ENCODE data around the gene SMPD3. TPM values are rescaled to one million over a fixed set of nuclear protein-coding genes. Genes with fewer than 3 reads are reported as not detected.

The SMPD3 gene
- total and polyA plus RNA-seq, 9 of the 15 experiments (the other 6 are each of a cell fraction or from before 2014, with no cell fraction given): 0.03 to 1.2 (median 0.18) TPM

GRCh38 chr16:68357521-68357922 lies 90.8 kb downstream of the SMPD3 start:
- in situ Hi-C loops (cut with MboI): no loop called here
- no peak overlapping the region for H3K4me3 ChIP-seq
- TF ChIP-seq, protein P1, sequence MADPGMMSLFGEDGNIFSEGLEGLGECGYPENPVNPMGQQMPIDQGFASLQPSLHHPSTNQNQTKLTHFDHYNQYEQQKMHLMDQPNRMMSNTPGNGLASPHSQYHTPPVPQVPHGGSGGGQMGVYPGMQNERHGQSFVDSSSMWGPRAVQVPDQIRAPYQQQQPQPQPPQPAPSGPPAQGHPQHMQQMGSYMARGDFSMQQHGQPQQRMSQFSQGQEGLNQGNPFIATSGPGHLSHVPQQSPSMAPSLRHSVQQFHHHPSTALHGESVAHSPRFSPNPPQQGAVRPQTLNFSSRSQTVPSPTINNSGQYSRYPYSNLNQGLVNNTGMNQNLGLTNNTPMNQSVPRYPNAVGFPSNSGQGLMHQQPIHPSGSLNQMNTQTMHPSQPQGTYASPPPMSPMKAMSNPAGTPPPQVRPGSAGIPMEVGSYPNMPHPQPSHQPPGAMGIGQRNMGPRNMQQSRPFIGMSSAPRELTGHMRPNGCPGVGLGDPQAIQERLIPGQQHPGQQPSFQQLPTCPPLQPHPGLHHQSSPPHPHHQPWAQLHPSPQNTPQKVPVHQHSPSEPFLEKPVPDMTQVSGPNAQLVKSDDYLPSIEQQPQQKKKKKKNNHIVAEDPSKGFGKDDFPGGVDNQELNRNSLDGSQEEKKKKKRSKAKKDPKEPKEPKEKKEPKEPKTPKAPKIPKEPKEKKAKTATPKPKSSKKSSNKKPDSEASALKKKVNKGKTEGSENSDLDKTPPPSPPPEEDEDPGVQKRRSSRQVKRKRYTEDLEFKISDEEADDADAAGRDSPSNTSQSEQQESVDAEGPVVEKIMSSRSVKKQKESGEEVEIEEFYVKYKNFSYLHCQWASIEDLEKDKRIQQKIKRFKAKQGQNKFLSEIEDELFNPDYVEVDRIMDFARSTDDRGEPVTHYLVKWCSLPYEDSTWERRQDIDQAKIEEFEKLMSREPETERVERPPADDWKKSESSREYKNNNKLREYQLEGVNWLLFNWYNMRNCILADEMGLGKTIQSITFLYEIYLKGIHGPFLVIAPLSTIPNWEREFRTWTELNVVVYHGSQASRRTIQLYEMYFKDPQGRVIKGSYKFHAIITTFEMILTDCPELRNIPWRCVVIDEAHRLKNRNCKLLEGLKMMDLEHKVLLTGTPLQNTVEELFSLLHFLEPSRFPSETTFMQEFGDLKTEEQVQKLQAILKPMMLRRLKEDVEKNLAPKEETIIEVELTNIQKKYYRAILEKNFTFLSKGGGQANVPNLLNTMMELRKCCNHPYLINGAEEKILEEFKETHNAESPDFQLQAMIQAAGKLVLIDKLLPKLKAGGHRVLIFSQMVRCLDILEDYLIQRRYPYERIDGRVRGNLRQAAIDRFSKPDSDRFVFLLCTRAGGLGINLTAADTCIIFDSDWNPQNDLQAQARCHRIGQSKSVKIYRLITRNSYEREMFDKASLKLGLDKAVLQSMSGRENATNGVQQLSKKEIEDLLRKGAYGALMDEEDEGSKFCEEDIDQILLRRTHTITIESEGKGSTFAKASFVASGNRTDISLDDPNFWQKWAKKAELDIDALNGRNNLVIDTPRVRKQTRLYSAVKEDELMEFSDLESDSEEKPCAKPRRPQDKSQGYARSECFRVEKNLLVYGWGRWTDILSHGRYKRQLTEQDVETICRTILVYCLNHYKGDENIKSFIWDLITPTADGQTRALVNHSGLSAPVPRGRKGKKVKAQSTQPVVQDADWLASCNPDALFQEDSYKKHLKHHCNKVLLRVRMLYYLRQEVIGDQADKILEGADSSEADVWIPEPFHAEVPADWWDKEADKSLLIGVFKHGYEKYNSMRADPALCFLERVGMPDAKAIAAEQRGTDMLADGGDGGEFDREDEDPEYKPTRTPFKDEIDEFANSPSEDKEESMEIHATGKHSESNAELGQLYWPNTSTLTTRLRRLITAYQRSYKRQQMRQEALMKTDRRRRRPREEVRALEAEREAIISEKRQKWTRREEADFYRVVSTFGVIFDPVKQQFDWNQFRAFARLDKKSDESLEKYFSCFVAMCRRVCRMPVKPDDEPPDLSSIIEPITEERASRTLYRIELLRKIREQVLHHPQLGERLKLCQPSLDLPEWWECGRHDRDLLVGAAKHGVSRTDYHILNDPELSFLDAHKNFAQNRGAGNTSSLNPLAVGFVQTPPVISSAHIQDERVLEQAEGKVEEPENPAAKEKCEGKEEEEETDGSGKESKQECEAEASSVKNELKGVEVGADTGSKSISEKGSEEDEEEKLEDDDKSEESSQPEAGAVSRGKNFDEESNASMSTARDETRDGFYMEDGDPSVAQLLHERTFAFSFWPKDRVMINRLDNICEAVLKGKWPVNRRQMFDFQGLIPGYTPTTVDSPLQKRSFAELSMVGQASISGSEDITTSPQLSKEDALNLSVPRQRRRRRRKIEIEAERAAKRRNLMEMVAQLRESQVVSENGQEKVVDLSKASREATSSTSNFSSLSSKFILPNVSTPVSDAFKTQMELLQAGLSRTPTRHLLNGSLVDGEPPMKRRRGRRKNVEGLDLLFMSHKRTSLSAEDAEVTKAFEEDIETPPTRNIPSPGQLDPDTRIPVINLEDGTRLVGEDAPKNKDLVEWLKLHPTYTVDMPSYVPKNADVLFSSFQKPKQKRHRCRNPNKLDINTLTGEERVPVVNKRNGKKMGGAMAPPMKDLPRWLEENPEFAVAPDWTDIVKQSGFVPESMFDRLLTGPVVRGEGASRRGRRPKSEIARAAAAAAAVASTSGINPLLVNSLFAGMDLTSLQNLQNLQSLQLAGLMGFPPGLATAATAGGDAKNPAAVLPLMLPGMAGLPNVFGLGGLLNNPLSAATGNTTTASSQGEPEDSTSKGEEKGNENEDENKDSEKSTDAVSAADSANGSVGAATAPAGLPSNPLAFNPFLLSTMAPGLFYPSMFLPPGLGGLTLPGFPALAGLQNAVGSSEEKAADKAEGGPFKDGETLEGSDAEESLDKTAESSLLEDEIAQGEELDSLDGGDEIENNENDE (IDR thresholded peaks at IDR 0.05; ENCODE audit: low read depth, low read length): no peak
- TF ChIP-seq ZBED1 (IDR thresholded peaks at IDR 0.05): no peak
- no peak for TF ChIP-seq PHF20 (IDR thresholded peaks at IDR 0.05; ENCODE audit: partially characterized antibody)
- TF ChIP-seq MITF (IDR thresholded peaks at IDR 0.05): no peak
- TF ChIP-seq POLR2G (IDR thresholded peaks at IDR 0.05; ENCODE audit: low read depth, low read length): peak; percentile 39; the same call in 1 of the 2 replicates
- TF ChIP-seq ZNF707 (CRISPR knock-in tag; conservative IDR thresholded peaks at IDR 0.05): no peak
- DNase-seq (ENCODE audit: extremely low read depth in 1 of 4, low spot score in 3 of 4) (no peak), FAIRE-seq (no peak), ATAC-seq (no peak)
- no peaks in the 10 kb centered on the region for H3K9me1 ChIP-seq (ENCODE audit: control insufficient read depth, insufficient read depth, low read length)
- H2AFZ ChIP-seq (ENCODE audit: low read depth, low read length): no peak overlapping the region
- H3K4me2 ChIP-seq (ENCODE audit: insufficient read depth, low read length): no peak overlapping the region
- peaks cover 0 to 27% of the 10 kb centered on the region in 2 experiments; a peak in 1 of 5 replicates for H3K4me1 ChIP-seq (replicated peaks in 1 of 2; ENCODE audit: control insufficient read depth in 2 of 2, insufficient read depth in 2 of 2, low read length in 2 of 2)
- no TSS peak for BruUV-seq (replicated peaks)
- H3K27me3 ChIP-seq (ENCODE audit: control insufficient read depth in 2 of 2, insufficient read depth in 2 of 2, low read length in 2 of 2): no peaks in the 10 kb centered on the region
- ChIA-PET CTCF (ENCODE audit: low intra/inter-chr PET ratio) (no interaction called here), POLR2A (interaction anchor here (0.6 kb wide), 1 partner anchor 288 kb away, joined by 3 read pairs; no protein-coding TSS in a partner anchor)
- H3K9me3 ChIP-seq (replicated peaks; ENCODE audit: control insufficient read depth, insufficient read depth, low read depth, low read length): no peaks in the 10 kb centered on the region
- no peaks in the 10 kb centered on the region; the same call in 1 of the 2 replicates for H4K20me1 ChIP-seq (replicated peaks; ENCODE audit: control insufficient read depth, insufficient read depth, low read length)
- H3K9ac ChIP-seq (ENCODE audit: insufficient read depth in 1 of 2, low read depth in 2 of 2, low read length in 2 of 2): peak overlapping the region in 1 of 2 experiments; percentile 17; a peak in 1 of 4 replicates
- WGBS (ENCODE audit: insufficient coverage, low coverage, missing lambda C conversion rate): 92% methylated on average over 8 of the region's 9 CpGs
- peaks cover 56% of the 10 kb centered on the region; the same call in 2 of the 3 replicates for H3K36me3 ChIP-seq (ENCODE audit: control insufficient read depth, insufficient read depth, low read length)
- H3K27ac ChIP-seq (ENCODE audit: extremely low read depth, low read depth, low read length): no peak overlapping the region
- H3K79me2 ChIP-seq (ENCODE audit: control insufficient read depth, insufficient read depth, low read length): no peaks in the 10 kb centered on the region
- intact Hi-C loops (cut with micrococcal nuclease): no loop called here
